Adipocyte (in vitro differentiated cells): ENCODE measurements around the gene SCAMP2.

Source experiments
- DNase-seq: peaks from one replicate; pipeline ENCODE4 v3.0.0-alpha.2; 2015; ENCODE audit warnings: low read depth
- H3K27me3 ChIP-seq: replicated peaks from 2 replicates; pipeline ENCODE4 v1.7.0; 2013; ENCODE audit warnings: mild to moderate bottlenecking, low read length, moderate library complexity; ENCODE audit not compliant: control insufficient read depth, insufficient read depth
- H3K36me3 ChIP-seq: 2 replicates; pipeline ENCODE4 v1.7.0; 2013; ENCODE audit warnings: low read length, mild to moderate bottlenecking, moderate library complexity; ENCODE audit not compliant: control insufficient read depth, insufficient read depth, severe bottlenecking
- H3K4me1 ChIP-seq: 2 replicates; pipeline ENCODE4 v1.7.0; 2013; ENCODE audit warnings: mild to moderate bottlenecking, low read length, moderate library complexity; ENCODE audit not compliant: control insufficient read depth, insufficient read depth
- H3K4me3 ChIP-seq: 2 replicates; pipeline ENCODE4 v1.7.0; 2013; ENCODE audit warnings: mild to moderate bottlenecking, low read length, moderate library complexity
- H3K9ac ChIP-seq: 2 replicates; pipeline ENCODE4 v1.7.0; 2013; ENCODE audit warnings: mild to moderate bottlenecking, low read length, moderate library complexity
- H3K9me3 ChIP-seq: 2 replicates; pipeline ENCODE4 v1.7.0; 2013; ENCODE audit warnings: mild to moderate bottlenecking, low read length, moderate library complexity; ENCODE audit not compliant: control insufficient read depth

The SCAMP2 gene

GRCh38 chr15:74857671-74858368 is 15.3 kb downstream of the SCAMP2 start:
- Histone ChIP-seq H3K4me1 (no peaks in the 10 kb centered on the region), H3K9ac (no peak overlapping the region), H3K27me3 (no peaks in the 10 kb centered on the region), H3K36me3 (peaks cover 15% of the 10 kb centered on the region), H3K4me3 (no peak overlapping the region), H3K9me3 (no peaks in the 10 kb centered on the region)
- no peak for DNase-seq

GRCh38 chr15:74857082-74857655 is 16.0 kb downstream of the SCAMP2 start:
- no peaks in the 10 kb centered on the region for H3K27me3 ChIP-seq
- no peak overlapping the region for H3K4me3 ChIP-seq
- H3K9ac ChIP-seq: no peak overlapping the region
- no peak for DNase-seq
- H3K36me3 ChIP-seq: peaks cover 22% of the 10 kb centered on the region
- no peaks in the 10 kb centered on the region for H3K9me3 ChIP-seq
- no peaks in the 10 kb centered on the region for H3K4me1 ChIP-seq

GRCh38 chr15:74856537-74856936 is 16.6 kb downstream of the SCAMP2 start:
- no peak overlapping the region for H3K9ac ChIP-seq
- no peak for DNase-seq
- H3K4me3 ChIP-seq: no peak overlapping the region
- H3K9me3 ChIP-seq: no peaks in the 10 kb centered on the region
- no peaks in the 10 kb centered on the region for H3K4me1 ChIP-seq
- no peaks in the 10 kb centered on the region for H3K27me3 ChIP-seq
- H3K36me3 ChIP-seq: peaks cover 28% of the 10 kb centered on the region

GRCh38 chr15:74855857-74856256 is 17.3 kb downstream of the SCAMP2 start:
- no peak overlapping the region for H3K4me3 ChIP-seq

GRCh38 chr15:74854453-74855022 is 18.6 kb downstream of the SCAMP2 start:
- Histone ChIP-seq H3K36me3 (peaks cover 48% of the 10 kb centered on the region), H3K4me1 (no peaks in the 10 kb centered on the region), H3K4me3 (no peak overlapping the region), H3K9me3 (no peaks in the 10 kb centered on the region), H3K27me3 (no peaks in the 10 kb centered on the region), H3K9ac (no peak overlapping the region)
- DNase-seq: no peak

More at GRCh38 chr15:74855857-74856256, 17.3 kb downstream of the SCAMP2 start:
- H3K36me3 ChIP-seq: peaks cover 35% of the 10 kb centered on the region
- DNase-seq: no peak
- no peaks in the 10 kb centered on the region for H3K9me3 ChIP-seq
- no peaks in the 10 kb centered on the region for H3K27me3 ChIP-seq
- no peak overlapping the region for H3K9ac ChIP-seq
- no peaks in the 10 kb centered on the region for H3K4me1 ChIP-seq

GRCh38 chr15:74851960-74852359 is 21.2 kb downstream of the SCAMP2 start:
- Histone ChIP-seq H3K9me3 (no peaks in the 10 kb centered on the region), H3K9ac (no peak overlapping the region), H3K36me3 (peaks cover 67% of the 10 kb centered on the region), H3K4me1 (peaks cover 3% of the 10 kb centered on the region), H3K27me3 (no peaks in the 10 kb centered on the region), H3K4me3 (no peak overlapping the region)
- no peak for DNase-seq

- no peaks in the 10 kb centered on the region for H3K9me3 ChIP-seq
- no peaks in the 10 kb centered on the region for H3K27me3 ChIP-seq
- peaks cover 3% of the 10 kb centered on the region for H3K4me1 ChIP-seq
- no peak overlapping the region for H3K9ac ChIP-seq
- no peak for DNase-seq
- H3K4me3 ChIP-seq: no peak overlapping the region
- H3K36me3 ChIP-seq: peaks cover 70% of the 10 kb centered on the region
These were observed 22.8 kb downstream of the SCAMP2 start for GRCh38 chr15:74850393-74850792.

- no peak overlapping the region for H3K9ac ChIP-seq
- H3K4me1 ChIP-seq: peaks cover 10% of the 10 kb centered on the region
- DNase-seq: no peak
- no peak overlapping the region for H3K4me3 ChIP-seq
- H3K27me3 ChIP-seq: no peaks in the 10 kb centered on the region
- peaks cover 54% of the 10 kb centered on the region for H3K36me3 ChIP-seq
- no peaks in the 10 kb centered on the region for H3K9me3 ChIP-seq
These were observed 25.7 kb downstream of the SCAMP2 start for GRCh38 chr15:74847432-74847831.

- H3K9me3 ChIP-seq: no peaks in the 10 kb centered on the region
- H3K27me3 ChIP-seq: no peaks in the 10 kb centered on the region
- H3K4me1 ChIP-seq: peaks cover 17% of the 10 kb centered on the region
- no peak overlapping the region for H3K4me3 ChIP-seq
- H3K9ac ChIP-seq: no peak overlapping the region
- H3K36me3 ChIP-seq: peaks cover 35% of the 10 kb centered on the region
- no peak for DNase-seq
These were observed 27.6 kb downstream of the SCAMP2 start for GRCh38 chr15:74845581-74845980.

GRCh38 chr15:74845208-74845568 is 28.0 kb downstream of the SCAMP2 start:
- H3K9me3 ChIP-seq: no peaks in the 10 kb centered on the region
- H3K36me3 ChIP-seq: peaks cover 31% of the 10 kb centered on the region
- H3K4me3 ChIP-seq: no peak overlapping the region
- H3K9ac ChIP-seq: no peak overlapping the region
- no peak for DNase-seq
- no peaks in the 10 kb centered on the region for H3K27me3 ChIP-seq
- peaks cover 17% of the 10 kb centered on the region for H3K4me1 ChIP-seq

GRCh38 chr15:74844319-74845207 is 28.6 kb downstream of the SCAMP2 start:
- H3K36me3 ChIP-seq: peaks cover 25% of the 10 kb centered on the region
- H3K4me3 ChIP-seq: no peak overlapping the region
- no peaks in the 10 kb centered on the region for H3K9me3 ChIP-seq
- H3K4me1 ChIP-seq: peaks cover 17% of the 10 kb centered on the region
- H3K27me3 ChIP-seq: no peaks in the 10 kb centered on the region
- DNase-seq: no peak
- peak overlapping the region; percentile 96 for H3K9ac ChIP-seq
